Activated naive CD4-positive, alpha-beta T cell treated with anti-CD3 and anti-CD28 coated beads for 36 hours (primary cell): ENCODE measurements around the gene AFP. TPM values are rescaled to one million over a fixed set of nuclear protein-coding genes. Genes with fewer than 3 reads are reported as not detected.

ENCODE experiments used
- CTCF ChIA-PET: fragments of 350-600 bp; sonication (Branson Sonifier 250); formaldehyde crosslinking; loops from one replicate; lab custom pipeline; 2021; ENCODE audit warnings: antibody characterized with exemption; lab: Charles Lee
- DNase-seq: peaks from one replicate; pipeline ENCODE4 v3.0.0-alpha.2; 2020
- H3K27ac Mint-ChIP-seq: one replicate; pipeline ENCODE4 v1.8.0; 2021; ENCODE audit warnings: mild to moderate bottlenecking, mixed read lengths
- H3K27me3 Mint-ChIP-seq: one replicate; pipeline ENCODE4 v1.8.0; 2021; ENCODE audit warnings: low read depth, mixed read lengths
- H3K36me3 Mint-ChIP-seq: one replicate; pipeline ENCODE4 v1.8.0; 2021; ENCODE audit warnings: low read depth, mixed read lengths
- H3K4me1 Mint-ChIP-seq: one replicate; pipeline ENCODE4 v1.8.0; 2021; ENCODE audit warnings: low read depth, mixed read lengths
- H3K4me3 Mint-ChIP-seq: one replicate; pipeline ENCODE4 v1.8.0; 2021; ENCODE audit warnings: mild to moderate bottlenecking, moderate library complexity, mixed read lengths
- H3K9me3 Mint-ChIP-seq: one replicate; pipeline ENCODE4 v1.8.0; 2021; ENCODE audit warnings: mixed read lengths
- intact Hi-C: fragments of 100-400 bp; cut with micrococcal nuclease; formaldehyde crosslinking; loops from one replicate; pipeline ENCODE4 v1.15.1; 2023
- total RNA-seq, 2 experiments: library from RNA; stranded (reverse); gene quantifications; one replicate each; pipeline ENCODE4 v1.2.3, GENCODE V29; 2021

AFP gene
- total RNA-seq, 2 experiments from 2014 or later, result not detected

DNA sequence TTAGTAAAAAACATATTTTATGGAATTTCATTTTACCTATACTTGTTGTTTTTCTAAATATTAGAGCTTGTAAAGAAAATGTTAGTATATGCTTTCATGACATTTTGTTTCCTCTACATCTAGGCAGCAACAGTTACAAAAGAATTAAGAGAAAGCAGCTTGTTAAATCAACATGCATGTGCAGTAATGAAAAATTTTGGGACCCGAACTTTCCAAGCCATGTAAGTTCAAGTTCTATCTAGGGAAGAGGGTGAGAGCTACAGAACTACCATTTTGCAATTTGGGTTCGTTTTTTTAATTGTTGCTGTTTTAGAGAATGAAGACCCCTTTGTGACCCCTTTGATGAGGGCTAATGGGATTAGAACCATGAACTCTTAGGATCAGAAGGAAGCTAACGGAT, 7.2 kb downstream of the AFP start:
- no peak overlapping the region for H3K27ac Mint-ChIP-seq
- CTCF ChIA-PET, result interaction anchor here (0.5 to 1.0 kb wide), 2 partner anchors 10 to 744 kb away, joined by 3 to 4 read pairs; no protein-coding TSS in a partner anchor
- no peak overlapping the region for H3K4me3 Mint-ChIP-seq
- intact Hi-C loops, result no loop called here
- H3K27me3 Mint-ChIP-seq, result peaks cover 11% of the 10 kb centered on the region
- H3K36me3 Mint-ChIP-seq, result no peaks in the 10 kb centered on the region
- no peaks in the 10 kb centered on the region for H3K9me3 Mint-ChIP-seq
- DNase-seq, result no peak
- no peaks in the 10 kb centered on the region for H3K4me1 Mint-ChIP-seq

DNA sequence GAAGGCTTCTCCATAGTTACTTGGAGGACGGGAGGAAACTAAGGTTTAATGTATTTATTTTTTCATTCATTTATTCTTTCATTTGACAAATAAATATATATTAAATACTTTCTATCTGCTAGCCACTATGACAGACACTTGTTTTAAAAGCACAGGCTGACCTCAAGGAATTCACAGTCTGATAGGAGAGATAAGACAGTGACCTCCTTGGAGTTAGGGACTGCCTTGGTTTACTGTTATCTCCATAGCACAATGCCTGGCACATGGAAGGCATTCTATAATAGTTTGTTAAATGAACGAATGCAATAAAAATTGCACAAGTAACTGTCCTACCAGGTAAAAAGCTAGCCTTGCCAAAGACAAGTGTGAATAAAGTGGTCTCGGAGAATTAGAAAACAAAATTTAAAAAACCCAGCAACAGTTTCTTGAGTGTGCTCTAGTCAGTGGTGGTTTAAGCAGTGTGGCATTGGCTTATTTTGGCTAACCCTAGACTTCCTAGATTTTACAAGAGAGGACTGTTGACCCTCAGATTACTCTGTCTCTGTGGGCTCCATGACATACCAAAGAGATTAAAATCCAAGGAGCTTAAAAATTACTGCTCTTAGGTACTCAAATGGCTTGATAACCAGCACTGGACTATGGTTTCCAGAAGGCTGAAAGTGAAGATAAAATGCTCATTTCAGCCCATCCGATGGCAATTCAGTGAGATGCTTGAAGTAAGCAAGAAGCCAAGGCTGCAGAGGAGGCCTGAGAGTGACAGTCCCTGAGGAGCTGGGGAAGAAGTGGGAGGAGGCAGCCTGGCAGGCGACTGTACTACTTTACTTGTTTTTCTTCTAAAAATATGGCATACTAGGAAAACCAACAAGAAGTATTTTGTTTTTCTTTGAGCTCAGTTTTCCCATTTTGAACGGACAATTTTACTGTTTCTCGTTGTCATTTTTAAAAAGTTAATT, 9.6 kb downstream of the AFP start:
- intact Hi-C loops, result loop anchor here (1.0 to 5.0 kb wide), 6 partner anchors 104 to 743 kb away; no protein-coding TSS in a partner anchor
- no peaks in the 10 kb centered on the region for H3K9me3 Mint-ChIP-seq
- H3K36me3 Mint-ChIP-seq, result no peaks in the 10 kb centered on the region
- H3K27ac Mint-ChIP-seq, result no peak overlapping the region
- H3K27me3 Mint-ChIP-seq, result peaks cover 11% of the 10 kb centered on the region
- H3K4me3 Mint-ChIP-seq, result no peak overlapping the region
- DNase-seq, result no peak
- CTCF ChIA-PET, result interaction anchor here (0.6 to 2.7 kb wide), 27 partner anchors 8 to 478 kb away, joined by 3 to 24 read pairs (median 4); no protein-coding TSS in a partner anchor
- no peaks in the 10 kb centered on the region for H3K4me1 Mint-ChIP-seq

DNA sequence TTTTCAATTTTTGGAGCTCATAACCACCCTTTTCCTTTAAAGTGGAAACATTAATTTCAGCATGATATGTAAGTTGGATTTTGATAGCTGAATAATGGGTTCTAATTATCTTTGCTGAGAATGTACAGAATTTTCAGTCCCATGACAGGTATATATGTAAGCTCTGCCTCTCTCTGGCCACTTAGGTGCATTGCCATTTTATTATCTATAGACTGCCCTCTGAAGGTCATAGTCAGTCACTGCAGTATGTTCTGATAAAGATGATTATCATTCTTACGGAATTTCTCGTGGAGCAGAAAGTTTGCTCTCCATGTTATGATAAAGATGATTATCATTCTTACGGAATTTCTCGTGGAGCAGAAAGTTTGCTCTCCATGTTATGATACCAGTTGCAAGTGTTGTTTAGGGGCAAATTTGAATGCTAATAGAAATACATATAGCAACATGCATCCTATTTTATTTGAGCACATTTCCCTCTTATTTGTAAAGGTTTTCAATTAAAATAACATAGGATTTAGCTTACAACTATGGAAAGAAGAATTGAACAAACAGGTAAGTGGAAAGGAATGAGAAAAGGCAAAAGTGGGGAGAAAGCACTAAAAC, 10.4 kb downstream of the AFP start:
- CTCF ChIA-PET, result interaction anchor here (0.6 to 2.7 kb wide), 25 partner anchors 8 to 478 kb away, joined by 3 to 24 read pairs (median 4); no protein-coding TSS in a partner anchor

DNA sequence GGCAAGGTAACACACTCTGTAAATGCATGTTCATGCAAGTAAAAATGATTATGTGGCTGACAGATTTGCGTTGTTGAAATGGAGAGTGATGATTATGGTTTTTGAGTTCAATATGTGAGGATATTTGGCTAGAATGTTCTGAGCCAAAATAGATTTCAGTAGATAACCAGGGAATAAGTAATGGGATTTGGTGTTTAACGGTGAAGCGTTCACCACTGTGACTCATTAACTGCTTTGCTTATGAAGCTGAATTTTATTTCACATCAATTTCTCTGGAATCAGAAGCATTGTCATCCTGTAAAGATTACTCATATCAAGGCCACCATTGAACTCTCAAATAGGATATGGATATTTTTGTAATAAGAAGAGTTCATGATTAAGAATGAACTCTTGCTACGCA, 11.7 kb downstream of the AFP start:
- intact Hi-C loops, result loop anchor here (2.0 to 5.0 kb wide), 2 partner anchors 205 to 745 kb away; no protein-coding TSS in a partner anchor
- Mint-ChIP-seq H3K9me3 (no peaks in the 10 kb centered on the region), H3K4me3 (no peak overlapping the region), H3K27ac (no peak overlapping the region), H3K36me3 (no peaks in the 10 kb centered on the region), H3K27me3 (peaks cover 7% of the 10 kb centered on the region), H3K4me1 (no peaks in the 10 kb centered on the region)
- no peak for DNase-seq
- CTCF ChIA-PET, result interaction anchor here (0.6 kb wide), 1 partner anchor 164 kb away, joined by 3 read pairs; no protein-coding TSS in a partner anchor

More for the DNA sequence above, 10.4 kb downstream of the AFP start:
- Mint-ChIP-seq H3K9me3 (no peaks in the 10 kb centered on the region), H3K4me1 (no peaks in the 10 kb centered on the region), H3K27ac (no peak overlapping the region), H3K36me3 (no peaks in the 10 kb centered on the region), H3K4me3 (no peak overlapping the region), H3K27me3 (peaks cover 11% of the 10 kb centered on the region)
- intact Hi-C loops, result loop anchor here (1.0 to 5.0 kb wide), 6 partner anchors 105 to 744 kb away; no protein-coding TSS in a partner anchor
- DNase-seq, result peak; percentile 4

DNA sequence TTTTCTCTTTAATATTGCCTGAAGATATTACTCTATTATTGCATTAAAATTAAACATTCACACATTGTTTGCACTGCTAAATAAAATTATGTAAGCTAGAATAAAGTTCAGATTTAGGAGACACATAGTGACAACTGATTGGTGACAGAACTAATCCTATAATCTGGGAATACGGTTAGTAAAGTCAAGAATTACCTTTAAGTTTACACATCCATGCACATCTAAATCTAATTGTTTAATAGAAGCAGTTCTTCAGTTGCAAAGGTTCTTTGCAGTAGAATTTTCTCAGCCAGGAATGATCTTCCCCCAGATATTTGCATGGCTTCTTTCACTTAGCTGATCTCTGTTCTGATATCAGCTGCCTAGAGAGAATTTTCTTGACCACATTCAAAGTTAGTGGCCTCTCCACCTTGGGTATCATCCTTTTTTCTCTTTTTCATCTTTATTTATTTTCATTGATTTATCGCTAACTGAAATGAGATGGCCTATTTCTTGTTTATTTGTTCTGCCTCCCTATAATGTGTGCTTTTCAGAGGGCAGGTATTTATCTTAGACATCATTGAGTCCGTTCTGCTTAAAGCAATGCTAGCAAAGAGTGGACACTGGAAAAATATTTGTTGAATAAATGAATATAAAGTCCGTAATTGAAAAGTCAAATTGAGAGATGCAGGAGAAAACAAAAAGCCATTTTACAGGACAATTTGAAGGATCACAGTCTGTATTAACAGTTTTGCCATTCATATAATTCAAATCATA, 12.6 kb downstream of the AFP start:
- intact Hi-C loops, result loop anchor here (5.0 kb wide), 1 partner anchor 204 kb away; no protein-coding TSS in a partner anchor
- no peaks in the 10 kb centered on the region for H3K36me3 Mint-ChIP-seq
- H3K4me1 Mint-ChIP-seq, result no peaks in the 10 kb centered on the region
- H3K4me3 Mint-ChIP-seq, result no peak overlapping the region
- CTCF ChIA-PET, result interaction anchor here (0.5 to 0.9 kb wide), 2 partner anchors 14 to 346 kb away, joined by 3 read pairs; no protein-coding TSS in a partner anchor
- no peak for DNase-seq
- H3K9me3 Mint-ChIP-seq, result no peaks in the 10 kb centered on the region
- H3K27me3 Mint-ChIP-seq, result peaks cover 8% of the 10 kb centered on the region
- H3K27ac Mint-ChIP-seq, result no peak overlapping the region

DNA sequence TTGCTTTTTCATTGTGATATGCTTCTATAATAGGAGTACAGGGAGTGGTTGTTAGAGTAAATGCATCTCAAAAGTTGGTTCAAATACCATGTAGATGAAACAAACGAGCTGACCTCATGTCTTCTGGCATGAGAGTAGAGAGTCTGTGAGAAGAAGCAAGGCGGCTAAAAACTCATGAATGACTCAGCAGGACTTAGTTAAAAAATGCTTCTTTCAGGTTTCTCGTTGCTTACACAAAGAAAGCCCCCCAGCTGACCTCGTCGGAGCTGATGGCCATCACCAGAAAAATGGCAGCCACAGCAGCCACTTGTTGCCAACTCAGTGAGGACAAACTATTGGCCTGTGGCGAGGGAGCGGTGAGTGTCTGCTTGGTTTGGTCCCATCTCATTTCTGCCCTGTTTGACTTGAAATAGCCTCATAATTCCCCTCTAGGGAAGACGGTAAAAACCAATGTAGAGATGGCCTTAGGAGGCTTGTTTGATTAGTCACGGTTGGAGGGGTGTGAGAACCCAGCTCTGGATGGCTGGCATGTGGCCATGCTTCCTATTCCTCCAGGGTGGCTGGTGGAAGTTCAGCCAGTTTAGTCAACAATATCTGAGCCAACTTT, 14.5 kb downstream of the AFP start:
- H3K27ac Mint-ChIP-seq, result no peak overlapping the region
- CTCF ChIA-PET, result no interaction called here
- H3K36me3 Mint-ChIP-seq, result no peaks in the 10 kb centered on the region
- intact Hi-C loops, result no loop called here
- no peak overlapping the region for H3K4me3 Mint-ChIP-seq
- no peaks in the 10 kb centered on the region for H3K4me1 Mint-ChIP-seq
- H3K9me3 Mint-ChIP-seq, result no peaks in the 10 kb centered on the region
- peaks cover 8% of the 10 kb centered on the region for H3K27me3 Mint-ChIP-seq
- DNase-seq, result no peak

DNA sequence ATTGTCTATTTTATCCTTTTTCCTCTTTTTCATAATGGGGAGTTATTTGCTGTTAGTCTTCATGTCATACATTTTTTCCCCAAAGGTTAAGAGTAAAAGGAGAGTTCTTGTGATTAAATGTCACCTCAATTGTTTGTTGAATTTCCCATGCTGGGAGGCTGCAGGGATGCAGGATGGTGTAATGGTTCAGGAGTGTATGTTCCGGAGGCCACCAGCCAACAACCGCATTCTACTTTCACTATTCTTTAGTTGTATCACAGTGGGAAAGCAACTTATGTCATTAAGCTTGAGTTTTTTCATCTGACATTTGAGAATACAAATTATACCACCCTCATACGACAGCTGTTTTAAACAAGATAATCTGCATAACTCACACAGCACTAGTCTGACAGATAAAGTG, 15.4 kb downstream of the AFP start:
- no peaks in the 10 kb centered on the region for H3K4me1 Mint-ChIP-seq
- DNase-seq, result no peak
- CTCF ChIA-PET, result no interaction called here
- intact Hi-C loops, result no loop called here
- H3K4me3 Mint-ChIP-seq, result no peak overlapping the region
- no peak overlapping the region for H3K27ac Mint-ChIP-seq
- H3K27me3 Mint-ChIP-seq, result peaks cover 8% of the 10 kb centered on the region
- no peaks in the 10 kb centered on the region for H3K36me3 Mint-ChIP-seq
- no peaks in the 10 kb centered on the region for H3K9me3 Mint-ChIP-seq

DNA sequence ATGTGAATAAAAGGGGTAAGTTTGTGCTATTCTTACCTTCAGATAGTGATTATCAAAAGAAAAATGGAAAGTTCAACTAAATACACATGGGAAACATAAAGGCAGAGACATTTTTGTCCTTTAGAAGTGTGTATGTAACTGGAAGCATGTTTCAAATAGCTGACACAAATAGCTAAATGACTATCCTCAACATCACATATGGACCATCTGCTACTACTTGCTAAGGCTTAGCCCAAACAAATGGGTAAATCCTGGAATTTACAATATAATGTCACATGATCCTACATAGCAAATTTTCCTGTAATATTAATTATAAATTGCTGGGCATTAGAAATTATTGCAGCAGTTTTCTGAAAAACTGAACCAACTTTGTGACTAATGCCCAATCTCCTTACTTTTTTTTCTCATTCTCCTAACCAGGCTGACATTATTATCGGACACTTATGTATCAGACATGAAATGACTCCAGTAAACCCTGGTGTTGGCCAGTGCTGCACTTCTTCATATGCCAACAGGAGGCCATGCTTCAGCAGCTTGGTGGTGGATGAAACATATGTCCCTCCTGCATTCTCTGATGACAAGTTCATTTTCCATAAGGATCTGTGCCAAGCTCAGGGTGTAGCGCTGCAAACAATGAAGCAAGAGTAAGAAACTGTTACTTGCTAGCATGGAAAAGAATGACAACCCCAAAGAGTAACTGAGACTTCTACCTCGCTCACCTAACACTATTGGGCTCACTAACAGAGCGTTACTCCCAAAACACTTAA, 16.1 kb downstream of the AFP start:
- Mint-ChIP-seq H3K27ac (no peak overlapping the region), H3K4me1 (no peaks in the 10 kb centered on the region), H3K9me3 (no peaks in the 10 kb centered on the region), H3K4me3 (no peak overlapping the region), H3K27me3 (peaks cover 8% of the 10 kb centered on the region), H3K36me3 (no peaks in the 10 kb centered on the region)
- intact Hi-C loops, result no loop called here
- DNase-seq, result no peak
- CTCF ChIA-PET, result interaction anchor here (1.2 kb wide), 1 partner anchor 10 kb away, joined by 4 read pairs; no protein-coding TSS in a partner anchor

DNA sequence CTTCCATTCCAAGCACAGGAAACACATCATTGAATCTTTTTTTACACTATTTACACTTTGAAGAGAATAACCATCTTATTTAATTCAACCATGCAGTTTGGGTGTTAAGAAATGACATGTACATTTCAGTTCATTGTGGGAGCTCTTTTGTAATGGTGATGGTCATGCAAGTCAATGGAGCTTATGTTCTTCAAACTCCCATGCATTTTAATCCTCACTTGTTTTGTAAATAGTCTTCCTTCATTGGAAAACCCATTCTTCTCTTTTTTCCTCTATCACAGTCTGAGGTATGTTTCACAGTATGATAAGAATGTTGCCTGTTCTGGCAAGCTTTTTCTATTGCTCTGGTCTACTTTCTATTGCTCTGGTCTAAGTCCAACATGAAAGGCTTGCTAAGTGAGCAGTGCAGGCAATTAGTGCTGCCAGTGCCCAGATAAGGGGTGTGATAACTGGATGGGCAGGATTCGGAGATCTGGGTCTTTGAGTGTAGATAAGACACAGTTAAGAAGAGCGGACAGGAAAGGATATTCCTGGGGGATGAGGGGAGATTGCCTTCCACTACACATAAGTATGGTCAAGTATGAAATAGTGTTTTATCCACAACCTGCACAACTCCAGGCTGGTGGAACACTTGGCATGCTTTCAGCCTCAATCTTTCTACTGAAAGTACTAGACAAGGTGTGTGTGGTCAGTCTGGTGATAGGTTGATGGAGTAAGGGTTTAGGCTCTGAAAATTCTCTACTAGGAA, 17.1 kb downstream of the AFP start:
- Mint-ChIP-seq H3K36me3 (no peaks in the 10 kb centered on the region), H3K4me1 (no peaks in the 10 kb centered on the region), H3K9me3 (no peaks in the 10 kb centered on the region), H3K27ac (no peak overlapping the region), H3K4me3 (no peak overlapping the region), H3K27me3 (peaks cover 3% of the 10 kb centered on the region)
- intact Hi-C loops, result no loop called here
- DNase-seq, result no peak
- CTCF ChIA-PET, result interaction anchor here (1.2 kb wide), 1 partner anchor 11 kb away, joined by 4 read pairs; no protein-coding TSS in a partner anchor

DNA sequence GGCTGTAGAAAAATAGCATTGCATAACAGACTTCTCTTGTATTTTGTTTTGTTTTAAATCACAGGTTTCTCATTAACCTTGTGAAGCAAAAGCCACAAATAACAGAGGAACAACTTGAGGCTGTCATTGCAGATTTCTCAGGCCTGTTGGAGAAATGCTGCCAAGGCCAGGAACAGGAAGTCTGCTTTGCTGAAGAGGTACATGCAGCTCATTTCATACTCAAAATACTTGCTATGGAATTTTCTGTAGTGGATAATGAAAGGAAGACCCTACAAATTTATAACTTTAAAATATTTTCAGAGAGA, 17.6 kb downstream of the AFP start:
- intact Hi-C loops, result no loop called here
- CTCF ChIA-PET, result interaction anchor here (0.7 kb wide), 1 partner anchor 8 kb away, joined by 4 read pairs; no protein-coding TSS in a partner anchor
- Mint-ChIP-seq H3K9me3 (no peaks in the 10 kb centered on the region), H3K4me3 (no peak overlapping the region), H3K4me1 (no peaks in the 10 kb centered on the region), H3K36me3 (no peaks in the 10 kb centered on the region), H3K27me3 (peaks cover 3% of the 10 kb centered on the region), H3K27ac (no peak overlapping the region)
- DNase-seq, result no peak
